PC-9 (cell line): ENCODE results near the gene SPRY4.

Experiments
- CTCF ChIP-seq: fragments of 200-600 bp; sonication (generic); conservative IDR thresholded peaks from 2 replicates; pipeline ENCODE4 v1.6.1; 2017; ENCODE audit warnings: mixed run types, antibody characterized with exemption, mild to moderate bottlenecking, moderate library complexity
- EZH2 ChIP-seq: fragments of 200-600 bp; sonication (generic); IDR thresholded peaks from 2 replicates; pipeline ENCODE4 v1.8.0; 2017; ENCODE audit warnings: antibody characterized with exemption, low read depth

DNA sequence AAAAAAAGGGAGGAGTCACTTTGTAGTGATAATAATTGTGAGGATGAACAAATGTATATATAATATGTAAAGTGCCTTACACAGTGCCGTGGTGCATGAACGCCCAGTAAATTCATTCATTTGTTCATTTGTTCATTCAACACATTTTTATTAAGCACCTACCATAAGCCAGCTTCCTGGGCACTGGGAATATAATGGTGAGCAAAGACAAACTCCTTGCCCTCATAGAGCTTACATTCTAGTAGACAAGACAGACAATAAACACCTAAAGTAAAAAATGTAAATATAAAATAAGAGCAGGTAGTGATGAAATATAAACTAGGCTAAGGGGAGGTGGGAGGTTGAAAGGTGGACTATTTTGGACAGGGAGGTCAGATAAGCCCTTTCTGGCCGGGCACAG lies 32.0 kb downstream of the SPRY4 start:
- TF ChIP-seq CTCF (no peak), EZH2 (no peak)
